GM19023 (cell line): ENCODE measurements around the gene C3orf80.
"Not testable (repeated sequence)": the region's sequence is repeated elsewhere in the genome, so short reads cannot be mapped to it uniquely, and the experiment has no call there.

Source experiments
- ATAC-seq: cut with Tn5 transposase; IDR thresholded peaks from one replicate; pipeline ENCODE4 v1.9.1; 2021; ENCODE audit warnings: mild to moderate bottlenecking, moderate library complexity; ENCODE audit not compliant: unreplicated experiment

C3orf80 gene

GRCh38 chr3:160225176-160226025 is at the start of gene C3orf80:
Gene C3orf80 (plus strand): TSS chr3:160225422. CDS start chr3:160225636, 214 bp downstream.
- ATAC-seq = peak; percentile 86

GRCh38 chr3:160176923-160177322 is 48.3 kb upstream of the C3orf80 start:
- ATAC-seq = no peak

- ATAC-seq = not testable (repeated sequence)
These were observed 46.6 kb upstream of the C3orf80 start for GRCh38 chr3:160178661-160179060.

GRCh38 chr3:160179403-160179802 is 45.8 kb upstream of the C3orf80 start:
- ATAC-seq = not testable (repeated sequence)

- no peak for ATAC-seq
These were observed 45.3 kb upstream of the C3orf80 start for GRCh38 chr3:160179906-160180305.

- no peak for ATAC-seq
These were observed 44.5 kb upstream of the C3orf80 start for GRCh38 chr3:160180581-160181216.

- no peak for ATAC-seq
These were observed 41.7 kb upstream of the C3orf80 start for GRCh38 chr3:160183345-160184076.

GRCh38 chr3:160184655-160185054 is 40.6 kb upstream of the C3orf80 start:
- no peak for ATAC-seq

GRCh38 chr3:160185751-160186150 is 39.5 kb upstream of the C3orf80 start:
- ATAC-seq = no peak

GRCh38 chr3:160187288-160187687 is 37.9 kb upstream of the C3orf80 start:
- ATAC-seq = no peak

- no peak for ATAC-seq
These were observed 32.8 kb upstream of the C3orf80 start for GRCh38 chr3:160192310-160193029.

- ATAC-seq = no peak
These were observed 31.5 kb upstream of the C3orf80 start for GRCh38 chr3:160193644-160194192.

GRCh38 chr3:160194438-160194837 is 30.8 kb upstream of the C3orf80 start:
- no peak for ATAC-seq

- no peak for ATAC-seq
These were observed 30.1 kb upstream of the C3orf80 start for GRCh38 chr3:160195106-160195505.

- ATAC-seq = no peak
These were observed 28.6 kb upstream of the C3orf80 start for GRCh38 chr3:160196511-160197104.

GRCh38 chr3:160199108-160199507 is 26.1 kb upstream of the C3orf80 start:
- no peak for ATAC-seq

GRCh38 chr3:160200353-160200752 is 24.9 kb upstream of the C3orf80 start:
- peak; percentile 86 for ATAC-seq

GRCh38 chr3:160204396-160205011 is 20.7 kb upstream of the C3orf80 start:
- not testable (repeated sequence) for ATAC-seq

GRCh38 chr3:160205606-160206005 is 19.6 kb upstream of the C3orf80 start:
- no peak for ATAC-seq

GRCh38 chr3:160210341-160210740 is 14.9 kb upstream of the C3orf80 start:
- ATAC-seq = no peak
